DMS53 treated with DMSO at 0.1 percent for 48 hours (cell line): Measurements from ENCODE around the gene COL5A2.

ENCODE experiments used
- DNase-seq: peaks from one replicate; lab custom pipeline; 2025; ENCODE audit not compliant: unreplicated experiment; lab: John Stamatoyannopoulos, UW

Gene COL5A2

GRCh38 chr2:189104934-189105333 lies 74.6 kb downstream of the COL5A2 start:
- no peak for DNase-seq

DNA sequence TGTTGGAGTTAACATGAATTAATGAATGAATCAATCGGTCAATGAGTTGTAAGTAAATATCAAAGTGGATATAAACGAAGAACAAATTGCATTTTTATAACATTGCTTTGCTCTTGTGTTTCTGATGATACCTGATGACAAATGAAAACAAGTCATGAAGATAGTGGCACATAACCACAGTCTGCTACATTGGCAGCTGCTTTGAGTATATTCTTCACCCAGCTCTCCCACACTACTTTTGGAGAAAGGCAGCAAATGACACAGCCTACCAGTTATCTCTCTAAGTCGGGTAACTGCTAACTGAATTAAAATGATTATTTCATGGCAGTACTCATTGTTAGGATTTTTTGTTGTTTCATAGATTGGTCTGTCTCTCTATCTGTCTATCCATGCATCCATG lies 76.8 kb downstream of the COL5A2 start:
- DNase-seq, result no peak

DNA sequence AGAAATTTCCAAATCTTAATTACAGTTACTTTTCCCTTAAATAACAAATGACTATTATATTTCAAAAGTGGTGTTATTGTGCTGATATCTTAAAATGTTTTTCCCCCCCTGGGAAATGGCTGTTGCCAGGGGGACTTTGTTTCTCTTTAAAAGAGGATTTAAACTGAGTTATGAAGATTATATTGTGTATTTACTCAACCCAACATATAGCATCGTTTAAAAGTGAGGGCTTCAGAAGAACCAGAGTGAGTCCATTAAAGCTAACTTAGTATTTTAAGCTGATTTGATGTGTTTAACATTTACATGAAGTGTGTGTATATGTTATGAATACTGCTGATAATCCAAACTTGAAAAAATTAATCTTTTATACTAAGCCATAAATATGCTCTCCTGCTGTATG lies 81.6 kb downstream of the COL5A2 start:
- DNase-seq, result no peak

DNA sequence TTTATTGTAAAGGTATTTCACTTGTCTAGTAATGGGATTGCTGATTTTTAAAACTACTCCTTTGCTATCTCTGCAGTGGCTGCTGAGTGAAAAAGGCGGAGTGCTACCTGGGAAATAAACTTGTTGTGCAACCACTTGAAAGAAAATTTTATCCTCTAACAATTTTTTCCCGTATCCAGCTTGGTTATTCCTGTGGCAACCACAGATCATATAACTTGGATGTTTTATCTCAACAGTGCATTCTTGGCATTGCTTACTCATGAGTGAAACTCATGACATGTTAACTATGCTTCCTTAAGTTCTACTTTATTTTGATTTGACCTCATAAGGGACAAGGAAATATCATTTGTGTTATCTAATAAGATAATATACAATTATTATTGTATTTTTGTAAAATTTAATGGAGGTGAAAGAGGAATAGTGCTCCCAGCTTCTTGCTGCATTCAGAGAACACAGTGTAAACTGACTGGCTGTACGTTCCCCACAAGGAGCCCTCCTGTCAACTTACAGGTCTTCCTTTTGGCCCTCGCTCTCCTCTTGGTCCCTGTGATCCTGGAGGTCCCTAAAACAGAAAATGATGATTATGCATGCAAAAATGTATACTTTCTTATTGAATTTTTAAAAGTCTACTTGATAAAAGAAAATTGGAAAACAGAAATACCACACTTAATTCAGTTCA lies 82.7 kb downstream of the COL5A2 start:
- DNase-seq, result no peak

GRCh38 chr2:189095101-189095500 lies 84.5 kb downstream of the COL5A2 start:
- DNase-seq, result no peak

GRCh38 chr2:189092936-189093335 lies 86.6 kb downstream of the COL5A2 start:
- no peak for DNase-seq

- no peak for DNase-seq
Measured at GRCh38 chr2:189091253-189091652, 88.3 kb downstream of the COL5A2 start.

DNA sequence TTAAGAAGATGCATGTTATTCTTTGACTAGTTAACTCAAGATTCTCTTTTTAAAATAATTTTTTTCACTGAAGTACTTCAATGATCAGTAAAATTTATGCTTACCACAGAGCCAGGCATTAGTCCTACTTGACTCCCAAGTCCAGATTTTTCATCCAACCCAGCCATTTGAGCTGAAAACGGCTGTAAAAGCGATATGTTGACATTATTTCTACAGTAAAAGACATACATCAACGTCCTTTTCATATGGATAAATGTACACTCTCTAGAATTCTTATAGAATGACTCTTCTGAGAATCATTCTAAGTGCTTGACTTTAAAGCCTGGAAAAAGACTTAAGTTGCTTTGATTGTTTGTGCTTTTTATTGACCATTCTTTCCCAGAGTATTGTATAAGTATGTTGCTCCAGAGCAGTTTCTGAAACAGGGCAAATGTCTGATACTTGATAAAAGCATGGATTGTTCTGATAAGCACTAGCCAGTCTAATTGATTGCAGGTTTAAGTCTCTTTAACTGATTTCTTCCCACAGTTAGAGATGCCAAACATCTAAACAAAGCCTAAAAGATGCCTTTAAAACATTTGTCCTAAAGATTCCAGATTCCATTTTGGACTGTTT lies 90.9 kb downstream of the COL5A2 start:
- DNase-seq, result no peak

DNA sequence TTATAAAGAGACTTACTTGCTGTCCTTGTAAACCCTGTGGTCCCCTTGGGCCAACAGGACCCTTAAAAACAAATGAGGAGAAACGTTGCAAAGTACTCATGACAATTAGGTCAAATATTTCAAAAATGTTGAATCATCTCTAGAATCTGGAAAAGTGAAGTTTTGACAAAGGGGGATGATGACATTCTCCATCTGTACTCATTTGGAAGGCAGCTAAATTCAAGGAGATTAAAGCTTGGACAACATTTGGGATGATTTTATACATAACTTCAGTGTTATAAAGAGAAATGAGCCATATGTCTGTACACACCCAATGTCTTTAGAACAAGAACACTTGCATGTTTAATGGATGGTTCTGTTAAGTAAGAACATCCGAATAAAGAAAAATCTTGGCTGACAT lies 92.9 kb downstream of the COL5A2 start:
- DNase-seq, result no peak

DNA sequence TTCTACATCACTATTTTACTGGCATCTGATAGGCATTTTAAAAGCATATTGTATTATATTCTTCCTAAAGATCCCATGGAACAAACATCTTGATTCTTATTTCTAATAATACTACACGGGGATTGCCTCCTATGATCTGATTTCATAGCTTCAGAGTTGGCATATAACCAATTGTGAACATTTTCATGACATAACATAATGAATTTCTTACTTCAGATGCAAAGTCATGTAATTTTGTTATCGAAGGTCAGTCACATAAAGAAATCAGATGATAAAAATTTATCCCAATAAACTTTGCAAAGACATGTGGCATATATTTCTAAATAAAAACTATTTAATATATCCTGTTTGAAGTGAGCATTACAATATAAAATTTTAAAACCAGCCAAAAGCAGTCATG lies 93.3 kb downstream of the COL5A2 start:
- DNase-seq, result no peak

DNA sequence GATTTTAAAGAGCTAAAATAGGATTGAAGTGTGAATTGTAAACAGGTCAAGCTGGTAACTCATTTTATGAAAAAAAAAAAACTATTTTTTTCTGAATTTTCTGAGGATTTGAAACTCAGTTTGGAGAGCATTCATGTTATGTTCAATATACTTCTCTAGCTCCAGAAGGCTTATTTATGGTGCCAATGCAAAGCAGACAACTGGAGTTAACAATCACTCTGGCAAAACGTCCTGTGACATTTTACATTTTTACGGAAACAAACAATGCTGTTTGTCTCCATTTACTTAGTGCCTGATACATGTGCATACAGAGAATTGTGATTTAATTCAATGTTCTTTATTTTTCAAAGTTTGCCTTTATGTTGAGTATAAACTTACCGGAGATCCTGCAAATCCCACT lies 96.0 kb downstream of the COL5A2 start:
- DNase-seq, result no peak

DNA sequence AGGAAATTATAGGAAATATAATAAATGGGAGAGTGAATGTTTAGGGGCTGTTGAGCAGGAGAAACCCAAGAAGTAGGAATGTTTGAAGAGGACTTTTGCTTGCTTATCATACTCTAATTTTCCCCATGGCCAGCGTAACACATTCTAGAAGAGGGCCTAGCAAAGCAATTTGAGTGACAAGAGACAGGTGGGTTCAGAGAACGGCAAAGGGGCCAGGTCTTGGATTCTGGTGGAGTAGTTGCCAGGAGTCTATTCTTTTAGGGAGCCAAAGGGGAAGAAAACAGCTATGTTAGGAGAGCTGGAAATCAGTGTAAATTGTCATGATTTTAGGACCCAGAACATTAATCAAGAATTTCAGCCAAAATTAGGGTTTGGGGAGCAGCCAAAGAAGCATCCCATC lies 96.5 kb downstream of the COL5A2 start:
- no peak for DNase-seq

GRCh38 chr2:189082376-189082975 lies 97.1 kb downstream of the COL5A2 start:
- DNase-seq, result no peak

- no peak for DNase-seq
Measured at GRCh38 chr2:189076572-189076971, 103.0 kb downstream of the COL5A2 start.

- DNase-seq, result no peak
Measured at GRCh38 chr2:189076120-189076519, 103.4 kb downstream of the COL5A2 start.

GRCh38 chr2:189074506-189074905 lies 105.1 kb downstream of the COL5A2 start:
- no peak for DNase-seq

GRCh38 chr2:189072036-189072435 lies 107.5 kb downstream of the COL5A2 start:
- DNase-seq, result no peak

DNA sequence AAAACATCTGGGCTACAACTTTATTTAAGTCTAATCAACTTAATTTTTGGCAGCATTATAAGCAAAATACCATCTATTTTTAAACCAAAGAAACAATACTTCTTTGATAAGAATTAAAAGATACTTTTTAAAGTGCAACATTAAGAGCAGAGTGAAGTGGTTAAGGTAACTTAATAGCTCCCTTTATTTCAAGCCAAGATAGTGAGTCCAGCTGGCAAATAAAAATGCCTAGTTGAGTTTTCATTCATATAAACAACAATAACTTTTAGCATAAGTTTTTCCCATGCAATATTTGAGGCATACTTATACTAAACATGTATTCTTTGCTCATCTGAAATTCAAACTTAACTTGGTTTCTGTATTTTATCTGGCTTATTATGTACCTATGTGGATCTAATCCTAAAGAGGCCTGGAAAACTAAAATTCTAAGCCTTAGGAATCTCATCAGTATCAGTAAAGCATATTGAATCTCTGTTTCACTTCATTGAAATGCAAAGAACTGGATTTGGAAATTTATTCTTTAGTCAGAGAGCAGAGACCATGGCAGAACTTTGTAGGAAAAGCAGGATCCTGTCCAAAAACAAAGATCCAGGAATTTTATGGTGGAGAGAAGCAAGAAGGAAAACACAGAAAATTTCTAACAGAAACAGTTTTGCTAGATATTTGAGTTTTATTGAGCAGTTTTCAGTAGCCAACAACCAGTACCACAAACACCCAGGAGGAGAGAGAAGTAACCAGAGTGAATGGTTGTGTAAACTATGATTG lies 109.5 kb downstream of the COL5A2 start:
- DNase-seq, result no peak

GRCh38 chr2:189066037-189066436 lies 113.5 kb downstream of the COL5A2 start:
- DNase-seq, result no peak

- DNase-seq, result peak; percentile 54
Measured at GRCh38 chr2:189060096-189060642, 119.4 kb downstream of the COL5A2 start.

- no peak for DNase-seq
Measured at GRCh38 chr2:189057316-189057715, 122.2 kb downstream of the COL5A2 start.
